IMR-90 (cell line): ENCODE measurements around the gene ANK3. TPM values are rescaled to one million over a fixed set of nuclear protein-coding genes. Genes with fewer than 3 reads are reported as not detected.
A peak's percentile ranks its signal among the peaks of the same experiment; 100 is the strongest.

Source experiments
- ATAC-seq: fragments of 200-7000 bp; cut with Tn5 transposase; 2 replicates; pipeline ENCODE4 v1.9.1; 2020; ENCODE audit warnings: low read depth, mild to moderate bottlenecking, moderate library complexity
- BruUV-seq: library from RNA; stranded (reverse); fragments of 400-500 nt; replicated peaks from 2 replicates; lab custom pipeline; 2021; lab: Mats Ljungman, UMichigan
- CTCF ChIA-PET: fragments of 300-600 bp; formaldehyde crosslinking; extraction: SDS; loops from one replicate; lab custom pipeline; 2021; ENCODE audit warnings: antibody characterized with exemption; lab: Yijun Ruan, JAX
- POLR2A ChIA-PET: fragments of 300-600 bp; sonication (Branson Sonifier 250); formaldehyde crosslinking; loops from one replicate; lab custom pipeline; 2022; ENCODE audit warnings: antibody characterized with exemption; ENCODE audit not compliant: unreplicated experiment; lab: Charles Lee
- DNase-seq: peaks from one replicate; pipeline ENCODE4 v3.0.0; 2013
- H2AFZ ChIP-seq: replicated peaks from 2 replicates; pipeline ENCODE3; 2013; ENCODE audit warnings: low read length, mild to moderate bottlenecking; ENCODE audit not compliant: poor library complexity
- H2AK5ac ChIP-seq: 2 replicates; pipeline ENCODE4 v1.6.1; 2013; ENCODE audit warnings: low read depth, low read length, inconsistent platforms
- H2AK9ac ChIP-seq: replicated peaks from 2 replicates; pipeline ENCODE3; 2013; ENCODE audit warnings: mild to moderate bottlenecking, low read depth, low read length, moderate library complexity; ENCODE audit not compliant: poor library complexity
- H2BK120ac ChIP-seq: 2 replicates; pipeline ENCODE4 v1.6.1; 2013; ENCODE audit warnings: low read depth, low read length, inconsistent platforms
- H2BK15ac ChIP-seq: 3 replicates; pipeline ENCODE4 v1.6.1; 2013; ENCODE audit warnings: low read depth, low read length, inconsistent platforms
- H2BK20ac ChIP-seq: 2 replicates; pipeline ENCODE4 v1.6.1; 2013; ENCODE audit warnings: low read depth, mild to moderate bottlenecking, inconsistent platforms, low read length, moderate library complexity
- H2BK5ac ChIP-seq: 2 replicates; pipeline ENCODE4 v1.6.1; 2013; ENCODE audit warnings: mild to moderate bottlenecking, low read depth, low read length, inconsistent platforms; ENCODE audit not compliant: poor library complexity, severe bottlenecking
- H3K14ac ChIP-seq: replicated peaks from 2 replicates; pipeline ENCODE4 v1.6.1; 2013; ENCODE audit warnings: low read depth, low read length, inconsistent platforms
- H3K18ac ChIP-seq: 2 replicates; pipeline ENCODE4 v1.6.1; 2013; ENCODE audit warnings: low read depth, low read length, control low read depth
- H3K23ac ChIP-seq: 2 replicates; pipeline ENCODE4 v1.6.1; 2013; ENCODE audit warnings: low read depth, low read length, inconsistent platforms
- H3K27ac ChIP-seq: 2 replicates; pipeline ENCODE4 v1.5.1; 2013; ENCODE audit warnings: mild to moderate bottlenecking, control low read depth, low read length; ENCODE audit not compliant: insufficient read depth
- H3K27me3 ChIP-seq: 2 replicates; pipeline ENCODE4 v1.6.1; 2013; ENCODE audit warnings: low read length; ENCODE audit not compliant: control insufficient read depth, insufficient read depth
- H3K36me3 ChIP-seq: 2 replicates; pipeline ENCODE4 v1.6.1; 2013; ENCODE audit warnings: low read length, mixed read lengths; ENCODE audit not compliant: control insufficient read depth, insufficient read depth
- H3K4ac ChIP-seq: 2 replicates; pipeline ENCODE4 v1.6.1; 2013; ENCODE audit warnings: low read depth, low read length, inconsistent platforms
- H3K4me1 ChIP-seq: 2 replicates; pipeline ENCODE4 v1.6.1; 2013; ENCODE audit warnings: low read length, mixed read lengths; ENCODE audit not compliant: control insufficient read depth, insufficient read depth
- H3K4me2 ChIP-seq: 2 replicates; pipeline ENCODE4 v1.6.1; 2013; ENCODE audit warnings: low read depth, mild to moderate bottlenecking, control low read depth, low read length, moderate library complexity
- H3K4me3 ChIP-seq: 2 replicates; pipeline ENCODE4 v1.5.1; 2013; ENCODE audit warnings: low read depth, mild to moderate bottlenecking, control low read depth, low read length, moderate library complexity; ENCODE audit not compliant: insufficient read depth
- H3K56ac ChIP-seq: 2 replicates; pipeline ENCODE4 v1.6.1; 2013; ENCODE audit warnings: low read length, inconsistent platforms; ENCODE audit not compliant: insufficient read depth; ENCODE audit errors: extremely low read depth
- H3K79me1 ChIP-seq, 2 experiments: 2 replicates each; pipeline ENCODE4 v1.6.1; 2013; ENCODE audit warnings: low read length in 2 of 2, inconsistent platforms in 1 of 2, low read depth in 1 of 2
- H3K9ac ChIP-seq: 2 replicates; pipeline ENCODE4 v1.6.1; 2013; ENCODE audit warnings: low read depth, low read length, control low read depth
- H3K9me1 ChIP-seq: 2 replicates; pipeline ENCODE4 v1.6.1; 2013; ENCODE audit warnings: low read length, inconsistent platforms; ENCODE audit not compliant: insufficient read depth
- H3K9me3 ChIP-seq: 2 replicates; pipeline ENCODE4 v1.6.1; 2013; ENCODE audit warnings: low read length; ENCODE audit not compliant: control insufficient read depth, insufficient read depth
- H4K20me1 ChIP-seq: 2 replicates; pipeline ENCODE4 v1.6.1; 2013; ENCODE audit warnings: low read length, inconsistent platforms; ENCODE audit not compliant: insufficient read depth
- H4K5ac ChIP-seq: 2 replicates; pipeline ENCODE4 v1.6.1; 2013; ENCODE audit warnings: mild to moderate bottlenecking, low read depth, low read length, control low read depth
- H4K8ac ChIP-seq, 2 experiments: 2 replicates each; pipeline ENCODE4 v1.6.1; 2013; ENCODE audit warnings: low read depth in 2 of 2, low read length in 2 of 2, control low read depth in 1 of 2, inconsistent platforms in 1 of 2
- H4K91ac ChIP-seq: 2 replicates; pipeline ENCODE4 v1.6.1; 2013; ENCODE audit warnings: low read depth, low read length, inconsistent platforms; ENCODE audit not compliant: insufficient read depth
- FOS ChIP-seq: fragments of 150-350 bp; IDR thresholded peaks from 2 replicates; pipeline ENCODE4 v1.6.1; 2016; ENCODE audit warnings: low read depth, low read length
- MAZ ChIP-seq: IDR thresholded peaks from 2 replicates; pipeline ENCODE4 v1.6.1; 2012; ENCODE audit warnings: low read depth, mild to moderate bottlenecking, low read length, improper control_type of control experiment, moderate library complexity, borderline replicate concordance
- WGBS, 2 experiments: methylation state at CpG; one replicate each; pipeline versions ENCODE4 v1.1.5 to v1.1.7; 2013; ENCODE audit warnings: missing lambda C conversion rate in 2 of 2; ENCODE audit not compliant: insufficient read length in 1 of 2; ENCODE audit errors: extremely low coverage in 2 of 2; 5-methylcytosine and 5-hydroxymethylcytosine counted together
- dilution Hi-C: fragments of 300-500 bp; cut with HindIII; formaldehyde crosslinking; loops from one replicate; pipeline ENCODE4 v1.14.3; 2018; ENCODE audit warnings: low sequenced_read_pairs; ENCODE audit not compliant: unreplicated experiment
- in situ Hi-C: fragments of 300-500 bp; cut with MboI; formaldehyde crosslinking; loops from 3 replicates; pipeline ENCODE4 v1.14.3; 2019; ENCODE audit warnings: low sequenced_read_pairs, inconsistent platforms, mixed read lengths
- intact Hi-C: fragments of 100-400 bp; cut with micrococcal nuclease; formaldehyde crosslinking; loops from 2 replicates; pipeline ENCODE4 v1.10.0; 2022
- polyA plus RNA-seq, 3 experiments: library from polyadenylated mRNA; depleted of rRNA; stranded (reverse); fragments of >200 nt; gene quantifications; 2 replicates each; pipeline ENCODE4 v1.2.3, GENCODE V29; 2012; ENCODE audit warnings: low replicate concordance in 1 of 3
- total RNA-seq: library from RNA; depleted of rRNA; stranded (reverse); fragments of >200 nt; gene quantifications from 2 replicates; pipeline ENCODE4 v1.2.3, GENCODE V29; 2012

The ANK3 gene
- total and polyA plus RNA-seq, 2 of the 4 experiments (the other 2 are of a cell fraction) = 0.63 to 1.8 TPM

- Histone ChIP-seq H3K4me2 (no peak overlapping the region), H2BK15ac (no peak overlapping the region), H4K8ac (no peak overlapping the region), H3K9me1 (no peaks in the 10 kb centered on the region), H2BK120ac (no peak overlapping the region), H3K9ac (no peak overlapping the region), H4K20me1 (no peaks in the 10 kb centered on the region), H3K14ac (no peak overlapping the region), H3K9me3 (no peaks in the 10 kb centered on the region), H3K23ac (no peak overlapping the region), H3K4me3 (no peak overlapping the region), H3K36me3 (no peaks in the 10 kb centered on the region), H3K18ac (no peak overlapping the region; the same call in 1 of the 2 replicates), H4K91ac (no peak overlapping the region), H3K79me1 (no peaks in the 10 kb centered on the region), H2BK20ac (no peak overlapping the region), H2BK5ac (no peak overlapping the region), H3K4ac (no peak overlapping the region), H3K27me3 (no peaks in the 10 kb centered on the region), H3K56ac (no peak overlapping the region), H2AK9ac (no peak overlapping the region), H2AK5ac (no peak overlapping the region), H3K4me1 (peaks cover 1% of the 10 kb centered on the region; the same call in 1 of the 2 replicates), H3K27ac (no peak overlapping the region), H2AFZ (no peak overlapping the region), H4K5ac (no peak overlapping the region)
- POLR2A ChIA-PET = no interaction called here
- dilution Hi-C loops = no loop called here
- no peak for ATAC-seq
- intact Hi-C loops = loop anchor here (1.0 kb wide), 1 partner anchor 8 kb away; no protein-coding TSS in a partner anchor
- in situ Hi-C loops = no loop called here
- TF ChIP-seq FOS (0 out of 2 replicates have a peak, but pooled peaks have one; percentile 33), MAZ (no peak)
- peak; percentile 58 for DNase-seq
- CTCF ChIA-PET = interaction anchor here (0.7 to 1.1 kb wide), 2 partner anchors 56 to 1524 kb away, joined by 3 read pairs; no protein-coding TSS in a partner anchor
- BruUV-seq = no TSS peak
- WGBS, 2 experiments = no CpG with 5 or more reads among the region's 1 CpG
These were observed 11.7 kb downstream of the ANK3 start for GRCh38 chr10:60377955-60378354.
